ENCODE measurements around the gene JAKMIP1. TPM values are rescaled to one million over a fixed set of nuclear protein-coding genes. Genes with fewer than 3 reads are reported as not detected.
"Not testable (repeated sequence)": the region's sequence is repeated elsewhere in the genome, so short reads cannot be mapped to it uniquely, and the experiment has no call there.

Gene JAKMIP1
- polyA plus RNA-seq, 1 donor from 2014 or later, result 15.3 TPM

DNA sequence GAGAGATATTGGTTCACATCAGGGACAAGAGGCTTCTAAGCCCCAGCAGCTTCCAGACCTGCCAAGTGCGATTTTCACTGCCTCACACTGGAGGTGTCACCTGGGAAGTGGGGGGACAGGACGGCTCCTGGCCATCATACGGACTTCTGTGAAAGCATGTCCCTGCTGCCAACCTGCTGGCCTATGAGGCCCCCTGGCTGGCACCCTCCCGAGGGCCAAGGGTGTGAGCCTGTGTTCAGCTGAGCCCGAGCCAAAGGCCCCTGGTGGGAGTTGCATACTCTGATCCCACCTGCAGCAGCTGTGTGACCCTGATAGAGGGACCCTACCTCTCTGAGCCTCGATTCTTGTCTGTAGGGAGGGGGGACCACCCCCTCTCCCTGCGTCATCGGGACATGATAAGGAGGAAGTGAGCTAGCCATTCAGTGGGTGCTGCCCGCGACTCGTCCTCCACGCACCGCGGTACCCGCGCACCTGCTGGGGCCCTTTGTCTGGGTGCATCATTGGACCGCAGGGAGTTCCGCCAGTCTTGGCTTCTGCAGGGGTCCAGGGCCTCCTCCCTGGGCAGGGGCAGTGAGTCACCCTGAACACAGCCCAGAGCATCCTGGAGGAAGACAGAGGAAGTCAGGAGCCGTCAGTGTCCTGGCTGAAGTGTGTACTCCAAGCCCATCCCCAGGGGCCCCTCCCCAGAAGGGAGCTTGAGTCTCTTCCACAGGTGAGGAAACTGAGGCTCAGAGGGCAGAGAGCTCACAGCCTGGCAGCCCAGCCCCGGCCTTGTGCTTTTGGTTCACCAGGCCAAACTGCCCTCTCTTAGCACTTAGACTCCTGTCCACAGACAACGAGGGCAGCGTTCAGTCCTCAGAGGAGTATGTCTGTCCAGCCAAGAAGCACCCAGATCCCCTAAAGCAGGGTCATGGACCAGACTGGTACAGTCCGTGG, 206.2 kb downstream of the JAKMIP1 start:
- Histone ChIP-seq H3F3A (ENCODE audit: insufficient read depth, low read length, poor library complexity, severe bottlenecking) (no peaks in the 10 kb centered on the region), H3K79me2 (replicated peaks; ENCODE audit: insufficient read depth, low read length) (no peaks in the 10 kb centered on the region), H3K9ac (ENCODE audit: low read length) (no peak overlapping the region), H3K9me2 (ENCODE audit: insufficient read depth, low read length) (no peaks in the 10 kb centered on the region), H3K9me3 (ENCODE audit: low read length) (no peaks in the 10 kb centered on the region), H3K4me3 (ENCODE audit: low read length) (no peak overlapping the region), H3K27ac (ENCODE audit: low read length) (no peak overlapping the region), H3K36me3 (ENCODE audit: insufficient read depth, low read length) (no peaks in the 10 kb centered on the region), H4K20me1 (ENCODE audit: insufficient read depth) (no peaks in the 10 kb centered on the region), H3K27me3 (ENCODE audit: insufficient read depth, low read depth, low read length) (no peaks in the 10 kb centered on the region), H2AFZ (ENCODE audit: low read depth, low read length) (no peak overlapping the region), H3K4me2 (ENCODE audit: low read length) (no peak overlapping the region)
- TF ChIP-seq MXI1 (conservative IDR thresholded peaks at IDR 0.05; ENCODE audit: poor library complexity, severe bottlenecking) (no peak), TAF1 (IDR thresholded peaks at IDR 0.05; ENCODE audit: low read depth) (no peak), CTCF (IDR thresholded peaks at IDR 0.05; ENCODE audit: poor library complexity, severe bottlenecking) (no peak), POLR2AphosphoS5 (IDR thresholded peaks at IDR 0.05) (no peak), REST (IDR thresholded peaks at IDR 0.05; ENCODE audit: borderline replicate concordance) (no peak), EZH2 (IDR thresholded peaks at IDR 0.05; ENCODE audit: borderline replicate concordance, insufficient read depth, low read length, poor library complexity, severe bottlenecking) (no peak), RAD21 (conservative IDR thresholded peaks at IDR 0.05) (no peak), SMC3 (conservative IDR thresholded peaks at IDR 0.05; ENCODE audit: poor library complexity) (no peak), EP300 (conservative IDR thresholded peaks at IDR 0.05; ENCODE audit: poor library complexity, severe bottlenecking) (no peak)

GRCh38 chr4:5993346-5993745, 207.0 kb downstream of the JAKMIP1 start:
- not testable (repeated sequence) for H4K20me1 ChIP-seq (ENCODE audit: insufficient read depth); H3K4me2 ChIP-seq (ENCODE audit: low read length); H2AFZ ChIP-seq (ENCODE audit: low read depth, low read length); H3K27me3 ChIP-seq (ENCODE audit: insufficient read depth, low read depth, low read length); H3K79me2 ChIP-seq (replicated peaks; ENCODE audit: insufficient read depth, low read length); H3K9me2 ChIP-seq (ENCODE audit: insufficient read depth, low read length); H3K9ac ChIP-seq (ENCODE audit: low read length); H3K36me3 ChIP-seq (ENCODE audit: insufficient read depth, low read length); H3K27ac ChIP-seq (ENCODE audit: low read length); H3K4me3 ChIP-seq (ENCODE audit: low read length); H3K9me3 ChIP-seq (ENCODE audit: low read length); H3F3A ChIP-seq (ENCODE audit: insufficient read depth, low read length, poor library complexity, severe bottlenecking)

Measured in neural cell (in vitro differentiated cells).